CD4-positive, alpha-beta memory T cell (primary cell): ENCODE data around the gene HIGD2A. TPM values are rescaled to one million over a fixed set of nuclear protein-coding genes. Genes with fewer than 3 reads are reported as not detected.
A peak's percentile ranks its signal among the peaks of the same experiment; 100 is the strongest.

Experiments
- CTCF ChIA-PET: fragments of 350-600 bp; sonication (Branson Sonifier 250); formaldehyde crosslinking; loops from one replicate; lab custom pipeline; 2021; ENCODE audit warnings: inconsistent platforms; ENCODE audit not compliant: partially characterized antibody; lab: Charles Lee
- POLR2A ChIA-PET: fragments of 350-600 bp; sonication (Branson Sonifier 250); formaldehyde crosslinking; loops from one replicate; lab custom pipeline; 2021; ENCODE audit not compliant: partially characterized antibody; lab: Charles Lee
- DNase-seq, 5 donors: peaks; one replicate each; pipeline versions ENCODE4 v3.0.0 to v3.0.0-alpha.2; 2020 to 2022; ENCODE audit warnings: mixed read lengths in 1 of 5
- H3K27ac ChIP-seq: one replicate; pipeline ENCODE4 v1.7.0; 2013; ENCODE audit warnings: low read depth, low read length
- H3K27me3 ChIP-seq: 2 replicates; pipeline ENCODE4 v1.7.0; 2013; ENCODE audit warnings: mild to moderate bottlenecking, low read length, moderate library complexity; ENCODE audit not compliant: insufficient read depth
- H3K36me3 ChIP-seq: 2 replicates; pipeline ENCODE4 v1.7.0; 2013; ENCODE audit warnings: mild to moderate bottlenecking, low read length, moderate library complexity; ENCODE audit not compliant: insufficient read depth
- H3K4me1 ChIP-seq: 2 replicates; pipeline ENCODE4 v1.7.0; 2013; ENCODE audit warnings: mild to moderate bottlenecking, low read length, moderate library complexity; ENCODE audit not compliant: insufficient read depth
- H3K4me3 ChIP-seq, 2 donors: one replicate each; pipeline ENCODE4 v1.7.0; 2013; ENCODE audit warnings: low read length in 2 of 2, mild to moderate bottlenecking in 1 of 2
- H3K9me3 ChIP-seq, 2 donors: one replicate each; pipeline ENCODE4 v1.7.0; 2013; ENCODE audit warnings: low read length in 2 of 2, control low read depth in 1 of 2; ENCODE audit not compliant: control insufficient read depth in 1 of 2
- H3K27ac Mint-ChIP-seq, 7 donors: one replicate each; pipeline ENCODE4 v1.8.0; 2020 to 2021; ENCODE audit warnings: mixed read lengths in 7 of 7, mild to moderate bottlenecking in 6 of 7, inconsistent platforms in 3 of 7, moderate library complexity in 3 of 7
- H3K27me3 Mint-ChIP-seq, 2 donors: one replicate each; pipeline ENCODE4 v1.8.0; 2020 to 2021; ENCODE audit warnings: mixed read lengths in 2 of 2
- H3K36me3 Mint-ChIP-seq, 2 donors: one replicate each; pipeline ENCODE4 v1.8.0; 2020 to 2021; ENCODE audit warnings: mixed read lengths in 2 of 2, inconsistent platforms in 1 of 2, mild to moderate bottlenecking in 1 of 2
- H3K4me1 Mint-ChIP-seq, 4 donors: one replicate each; pipeline ENCODE4 v1.8.0; 2020 to 2021; ENCODE audit warnings: mixed read lengths in 4 of 4, mild to moderate bottlenecking in 1 of 4
- H3K4me3 Mint-ChIP-seq, 8 donors: one replicate each; pipeline ENCODE4 v1.8.0; 2020 to 2021; ENCODE audit warnings: mixed read lengths in 8 of 8, mild to moderate bottlenecking in 7 of 8, moderate library complexity in 6 of 8, inconsistent platforms in 3 of 8
- H3K9me3 Mint-ChIP-seq, 8 donors: one replicate each; pipeline ENCODE4 v1.8.0; 2020 to 2021; ENCODE audit warnings: mixed read lengths in 8 of 8, mild to moderate bottlenecking in 5 of 8, inconsistent platforms in 3 of 8, moderate library complexity in 1 of 8
- intact Hi-C: fragments of 100-400 bp; cut with micrococcal nuclease; formaldehyde crosslinking; loops from one replicate; pipeline ENCODE4 v1.15.1; 2023
- polyA plus RNA-seq, 2 donors: library from polyadenylated mRNA; unstranded; fragments of 300-500 nt; fragmentation: Illumina TruSeq; gene quantifications; one replicate each; pipeline ENCODE4 v1.2.3, GENCODE V29; 2021
- total RNA-seq, 2 experiments: library from RNA; stranded (reverse); gene quantifications; one replicate each; pipeline ENCODE4 v1.2.3, GENCODE V29; 2021

Gene HIGD2A
- total RNA-seq (10 to 100 TPM; 81.3 to 83.4 TPM), polyA plus RNA-seq (100 to 1,000 TPM; 191 to 224 TPM)

GRCh38 chr5:176388444-176389134 lies at the start of gene HIGD2A, which contains the start of gene NOP16:
Gene HIGD2A, plus strand, starts transcription at chr5:176388751. Its CDS starts 69 bp downstream, at chr5:176388820.
Gene NOP16, minus strand, starts transcription at chr5:176388598. Its CDS starts 59 bp downstream, at chr5:176388539.
- H3K27me3 Mint-ChIP-seq: no peaks in the 10 kb centered on the region
- peaks cover 17 to 45% (median 30%) of the 10 kb centered on the region in 4 donors for H3K4me1 Mint-ChIP-seq
- Histone ChIP-seq H3K4me1 (peaks cover 33% of the 10 kb centered on the region), H3K27ac (peak within 1 kb of the TSS; percentile 91), H3K36me3 (peaks cover 30% of the 10 kb centered on the region), H3K27me3 (no peaks in the 10 kb centered on the region), H3K4me3 (peak within 1 kb of the TSS; percentile 90 to 99), H3K9me3 (no peaks in the 10 kb centered on the region)
- peaks cover 20 to 66% of the 10 kb centered on the region in 2 donors for H3K36me3 Mint-ChIP-seq
- H3K27ac Mint-ChIP-seq: peak within 1 kb of the TSS; percentile 96 to 100 (median 100)
- intact Hi-C loops: loop anchor here (1.0 kb wide), 6 partner anchors 23 to 259 kb away; partner anchors contain the start of genes ARL10, CLTB, FAF2 and KIAA1191
- peak within 1 kb of the TSS; percentile 95 to 100 (median 97) for H3K4me3 Mint-ChIP-seq
- ChIA-PET POLR2A (interaction anchor here (0.8 to 2.5 kb wide), 17 partner anchors 8 to 910 kb away, joined by 3 to 40 read pairs (median 5); partner anchors contain the start of genes CLTB, FAF2, KIAA1191 and RNF44), CTCF (interaction anchor here (1.0 to 1.3 kb wide), 2 partner anchors 27 to 185 kb away, joined by 3 read pairs; no protein-coding TSS in a partner anchor)
- peaks cover 0 to 1% (median 0%) of the 10 kb centered on the region in 8 donors for H3K9me3 Mint-ChIP-seq
- peak; percentile 98 to 100 (median 99) for DNase-seq

- H3K9me3 Mint-ChIP-seq: peaks cover 0 to 4% (median under 1%) of the 10 kb centered on the region in 8 donors
- CTCF ChIA-PET: no interaction called here
Observed at GRCh38 chr5:176339304-176339703, 49.2 kb upstream of the HIGD2A start.

GRCh38 chr5:176341325-176342157 lies 47.0 kb upstream of the HIGD2A start:
- ChIA-PET POLR2A (no interaction called here), CTCF (no interaction called here)
- Mint-ChIP-seq H3K27ac (peak overlapping the region in 5 of 7 donors; percentile 45 to 75 (median 56)), H3K9me3 (no peaks in the 10 kb centered on the region), H3K4me1 (no peaks in the 10 kb centered on the region), H3K27me3 (no peaks in the 10 kb centered on the region), H3K36me3 (peaks cover 17 to 57% of the 10 kb centered on the region in 2 donors), H3K4me3 (no peak overlapping the region)
- intact Hi-C loops: no loop called here
- peaks cover 16% of the 10 kb centered on the region for H3K36me3 ChIP-seq
- H3K9me3 ChIP-seq: no peaks in the 10 kb centered on the region
- no peaks in the 10 kb centered on the region for H3K4me1 ChIP-seq
- H3K27ac ChIP-seq: no peak overlapping the region
- no peak for DNase-seq
- H3K27me3 ChIP-seq: no peaks in the 10 kb centered on the region
- H3K4me3 ChIP-seq: no peak overlapping the region

More at GRCh38 chr5:176339304-176339703, 49.2 kb upstream of the HIGD2A start:
- Histone ChIP-seq H3K9me3 (no peaks in the 10 kb centered on the region), H3K27me3 (no peaks in the 10 kb centered on the region), H3K4me3 (no peak overlapping the region), H3K4me1 (no peaks in the 10 kb centered on the region), H3K36me3 (peaks cover 7% of the 10 kb centered on the region), H3K27ac (no peak overlapping the region)
- H3K36me3 Mint-ChIP-seq: peaks cover 27 to 50% of the 10 kb centered on the region in 2 donors
- intact Hi-C loops: no loop called here
- no peaks in the 10 kb centered on the region for H3K27me3 Mint-ChIP-seq
- H3K27ac Mint-ChIP-seq: peak overlapping the region in 1 of 7 donors; percentile 5
- no peak overlapping the region for H3K4me3 Mint-ChIP-seq
- DNase-seq: no peak
- POLR2A ChIA-PET: no interaction called here
- no peaks in the 10 kb centered on the region for H3K4me1 Mint-ChIP-seq

- Mint-ChIP-seq H3K4me3 (no peak overlapping the region), H3K27ac (peak overlapping the region in 4 of 7 donors; percentile 12 to 45 (median 21)), H3K4me1 (no peaks in the 10 kb centered on the region), H3K9me3 (no peaks in the 10 kb centered on the region), H3K36me3 (peaks cover 12 to 56% of the 10 kb centered on the region in 2 donors), H3K27me3 (no peaks in the 10 kb centered on the region)
- H3K27ac ChIP-seq: no peak overlapping the region
- no peak for DNase-seq
- H3K4me3 ChIP-seq: no peak overlapping the region
- H3K36me3 ChIP-seq: peaks cover 21% of the 10 kb centered on the region
- POLR2A ChIA-PET: no interaction called here
- no peaks in the 10 kb centered on the region for H3K4me1 ChIP-seq
- no peaks in the 10 kb centered on the region for H3K9me3 ChIP-seq
- intact Hi-C loops: no loop called here
- CTCF ChIA-PET: no interaction called here
- H3K27me3 ChIP-seq: no peaks in the 10 kb centered on the region
Observed at GRCh38 chr5:176342158-176342483, 46.4 kb upstream of the HIGD2A start.

- ChIA-PET CTCF (interaction anchor here (0.6 kb wide), 1 partner anchor 80 kb away, joined by 3 read pairs; no protein-coding TSS in a partner anchor), POLR2A (interaction anchor here (0.9 kb wide), 1 partner anchor 19 kb away, joined by 3 read pairs; the partner anchor contains the start of gene KIAA1191)
- Histone ChIP-seq H3K27ac (no peak overlapping the region), H3K27me3 (no peaks in the 10 kb centered on the region), H3K36me3 (peaks cover 22% of the 10 kb centered on the region), H3K4me1 (no peaks in the 10 kb centered on the region), H3K9me3 (no peaks in the 10 kb centered on the region), H3K4me3 (no peak overlapping the region)
- H3K27me3 Mint-ChIP-seq: no peaks in the 10 kb centered on the region
- H3K4me1 Mint-ChIP-seq: no peaks in the 10 kb centered on the region
- peak overlapping the region in 5 of 7 donors; percentile 10 to 63 (median 18) for H3K27ac Mint-ChIP-seq
- intact Hi-C loops: no loop called here
- no peak overlapping the region for H3K4me3 Mint-ChIP-seq
- no peak for DNase-seq
- H3K9me3 Mint-ChIP-seq: no peaks in the 10 kb centered on the region
- peaks cover 13 to 58% of the 10 kb centered on the region in 2 donors for H3K36me3 Mint-ChIP-seq
Observed at GRCh38 chr5:176342766-176343458, 45.6 kb upstream of the HIGD2A start.

- no peaks in the 10 kb centered on the region for H3K4me1 ChIP-seq
- Mint-ChIP-seq H3K4me3 (no peak overlapping the region), H3K27me3 (no peaks in the 10 kb centered on the region), H3K9me3 (no peaks in the 10 kb centered on the region), H3K27ac (peak overlapping the region in 2 of 7 donors; percentile 54 to 62), H3K36me3 (peaks cover 45 to 90% of the 10 kb centered on the region in 2 donors), H3K4me1 (peaks cover 8 to 24% (median 14%) of the 10 kb centered on the region in 4 donors)
- peaks cover 77% of the 10 kb centered on the region for H3K36me3 ChIP-seq
- intact Hi-C loops: no loop called here
- no peak overlapping the region for H3K27ac ChIP-seq
- H3K9me3 ChIP-seq: no peaks in the 10 kb centered on the region
- H3K4me3 ChIP-seq: no peak overlapping the region
- no peak for DNase-seq
- ChIA-PET POLR2A (interaction anchor here (3.8 kb wide), 1 partner anchor 11 kb away, joined by 19 read pairs; the partner anchor contains the start of gene KIAA1191), CTCF (no interaction called here)
- no peaks in the 10 kb centered on the region for H3K27me3 ChIP-seq
Observed at GRCh38 chr5:176350416-176350815, 38.1 kb upstream of the HIGD2A start.
